Endothelial cell of umbilical vein (primary cell): ENCODE measurements around the gene NR2E3. TPM values are rescaled to one million over a fixed set of nuclear protein-coding genes. Genes with fewer than 3 reads are reported as not detected.
"Not testable (repeated sequence)": the region's sequence is repeated elsewhere in the genome, so short reads cannot be mapped to it uniquely, and the experiment has no call there.

Experiments used
- BruUV-seq: library from RNA; stranded (reverse); fragments of 400-500 nt; replicated peaks from 2 replicates; lab custom pipeline; 2021; lab: Mats Ljungman, UMichigan
- CTCF ChIA-PET: fragments of 300-600, 350-600 bp; sonication (Branson Sonifier 250); formaldehyde crosslinking; loops from one replicate; lab custom pipeline; 2021; ENCODE audit warnings: antibody characterized with exemption, inconsistent platforms; lab: Charles Lee
- POLR2A ChIA-PET: fragments of 300-600, 350-600 bp; sonication (Branson Sonifier 250); formaldehyde crosslinking; loops from one replicate; lab custom pipeline; 2021; ENCODE audit warnings: antibody characterized with exemption, inconsistent platforms; lab: Charles Lee
- DNase-seq: peaks from one replicate; pipeline ENCODE4 v3.0.0-alpha.2; 2011; ENCODE audit warnings: low read depth, low spot score
- FAIRE-seq: peaks from 2 replicates; lab custom pipeline; 2011; peaks lifted over from hg19 to GRCh38; lab: Jason Lieb, UNC
- H2AFZ ChIP-seq: 2 replicates; pipeline ENCODE4 v1.6.0; 2012; ENCODE audit warnings: low read depth, low read length, control low read depth, inconsistent platforms
- H3K27ac ChIP-seq: 2 replicates; pipeline ENCODE4 v1.5.1; 2011; ENCODE audit warnings: low read depth, mild to moderate bottlenecking, control low read depth, low read length, moderate library complexity; ENCODE audit not compliant: insufficient read depth
- H3K27me3 ChIP-seq, 2 experiments: 2 replicates each; pipeline versions ENCODE4 v1.6.0 to v1.6.1; 2011; ENCODE audit warnings: low read length in 2 of 2, mixed read lengths in 1 of 2; ENCODE audit not compliant: control insufficient read depth in 2 of 2, insufficient read depth in 2 of 2
- H3K36me3 ChIP-seq, 2 experiments: 2 replicates in 1 of 2; 3 replicates in 1 of 2; pipeline ENCODE4 v1.5.1; 2011; ENCODE audit warnings: low read length in 2 of 2, mild to moderate bottlenecking in 1 of 2, moderate library complexity in 1 of 2; ENCODE audit not compliant: control insufficient read depth in 2 of 2, insufficient read depth in 2 of 2; ENCODE audit errors: extremely low read depth in 1 of 2
- H3K4me1 ChIP-seq: 3 replicates; pipeline ENCODE4 v1.5.1; 2011; ENCODE audit warnings: mild to moderate bottlenecking, low read length; ENCODE audit not compliant: control insufficient read depth, insufficient read depth; ENCODE audit errors: extremely low read depth
- H3K4me2 ChIP-seq: 2 replicates; pipeline ENCODE4 v1.6.1; 2011; ENCODE audit warnings: low read length, control low read depth, mixed read lengths; ENCODE audit not compliant: insufficient read depth
- H3K4me3 ChIP-seq, 3 experiments: fragments of 200-600 bp in 1 of 3; sonication (generic), shearing (Covaris generic) in 1 of 3; replicated peaks in 1 of 3; 2 replicates each; pipeline ENCODE4 v1.5.1; 2011 to 2016; ENCODE audit warnings: control low read depth in 3 of 3, low read length in 3 of 3, mild to moderate bottlenecking in 2 of 3, inconsistent platforms in 1 of 3, low read depth in 1 of 3, moderate library complexity in 1 of 3; ENCODE audit not compliant: insufficient read depth in 1 of 3
- H3K79me2 ChIP-seq: 2 replicates; pipeline ENCODE4 v1.6.0; 2012; ENCODE audit warnings: low read length, inconsistent platforms; ENCODE audit not compliant: control insufficient read depth, insufficient read depth
- H3K9ac ChIP-seq: replicated peaks from 2 replicates; pipeline ENCODE3; 2011; ENCODE audit warnings: low read length, control low read depth; ENCODE audit not compliant: insufficient read depth; ENCODE audit errors: extremely low read depth
- H3K9me1 ChIP-seq: replicated peaks from 3 replicates; pipeline ENCODE4 v1.6.0; 2011; ENCODE audit warnings: mild to moderate bottlenecking, low read length; ENCODE audit not compliant: control insufficient read depth, insufficient read depth; ENCODE audit errors: extremely low read depth
- H3K9me3 ChIP-seq: replicated peaks from 2 replicates; pipeline ENCODE4 v1.5.1; 2012; ENCODE audit warnings: low read length, inconsistent platforms; ENCODE audit not compliant: control insufficient read depth, insufficient read depth
- H4K20me1 ChIP-seq: replicated peaks from 2 replicates; pipeline ENCODE3; 2011; ENCODE audit warnings: mild to moderate bottlenecking, low read length; ENCODE audit not compliant: control insufficient read depth, insufficient read depth; ENCODE audit errors: extremely low read depth
- CTCF ChIP-seq, 2 donors: IDR thresholded peaks; 1 replicate in 1 of 2; 2 replicates in 1 of 2; pipeline ENCODE4 v1.5.1; 2011; ENCODE audit warnings: low read length in 2 of 2, mild to moderate bottlenecking in 2 of 2, moderate library complexity in 2 of 2, control low read depth in 1 of 2, inconsistent platforms in 1 of 2, low read depth in 1 of 2; ENCODE audit not compliant: insufficient read depth in 1 of 2; ENCODE audit errors: extremely low read depth in 1 of 2
- EZH2 ChIP-seq: IDR thresholded peaks from 2 replicates; pipeline ENCODE4 v1.6.1; 2012; ENCODE audit warnings: borderline replicate concordance, low read depth, mild to moderate bottlenecking, moderate library complexity, low read length, inconsistent platforms; ENCODE audit not compliant: severe bottlenecking
- FOS ChIP-seq: IDR thresholded peaks from 2 replicates; pipeline ENCODE4 v1.6.1; 2011; ENCODE audit warnings: mild to moderate bottlenecking, low read length, moderate library complexity, borderline replicate concordance; ENCODE audit not compliant: insufficient read depth
- GATA2 ChIP-seq: IDR thresholded peaks from 2 replicates; pipeline ENCODE4 v1.7.0; 2011; ENCODE audit warnings: low read depth, mild to moderate bottlenecking, moderate library complexity, mixed read lengths, low read length; ENCODE audit not compliant: insufficient read length, insufficient read depth
- JUN ChIP-seq: IDR thresholded peaks from 2 replicates; pipeline ENCODE4 v1.6.1; 2011; ENCODE audit warnings: borderline replicate concordance, low read depth; ENCODE audit not compliant: insufficient read length, insufficient read depth
- MAX ChIP-seq: IDR thresholded peaks from 2 replicates; pipeline ENCODE4 v1.6.1; 2011; ENCODE audit not compliant: insufficient read depth, insufficient read length
- MYC ChIP-seq: IDR thresholded peaks from one replicate; pipeline ENCODE4 v1.6.1; 2011; ENCODE audit warnings: mild to moderate bottlenecking, low read depth, low read length
- POLR2A ChIP-seq: IDR thresholded peaks from 2 replicates; pipeline ENCODE4 v1.6.1; 2012; ENCODE audit warnings: low read depth, mild to moderate bottlenecking, control low read depth, low read length
- POLR2AphosphoS5 ChIP-seq: IDR thresholded peaks from 2 replicates; pipeline ENCODE4 v1.6.1; 2012; ENCODE audit warnings: low read depth, mild to moderate bottlenecking, control low read depth, low read length, moderate library complexity; ENCODE audit not compliant: insufficient read depth
- dilution Hi-C: fragments of 300-500 bp; cut with MboI; formaldehyde crosslinking; loops from one replicate; pipeline ENCODE4 v1.15.0; 2019; ENCODE audit warnings: low sequenced_read_pairs; ENCODE audit not compliant: extremely low pct_ligation_motif_present
- intact Hi-C: fragments of 100-400 bp; cut with micrococcal nuclease; formaldehyde crosslinking; loops from one replicate; pipeline ENCODE4 v1.10.0; 2022
- polyA plus RNA-seq, 4 experiments: library from polyadenylated mRNA; depleted of rRNA in 3 of 4; stranded (reverse) in 3 of 4; unstranded in 1 of 4; fragments of >200 nt; gene quantifications; 2 replicates each; pipeline versions ENCODE4 v1.2.1 to v1.2.3, GENCODE V29; 2011 to 2012; ENCODE audit warnings: missing spikeins in 1 of 4
- total RNA-seq: library from RNA; stranded (reverse); gene quantifications from 2 replicates; pipeline ENCODE4 v1.2.3, GENCODE V29; 2021

NR2E3 gene
- total and polyA plus RNA-seq, 2 donors (not counting 3 experiments of a cell fraction or from before 2014, with no cell fraction given), result 0.04 to 0.38 TPM

GRCh38 chr15:71853543-71853942 is 43.2 kb downstream of the NR2E3 start:
- TF ChIP-seq CTCF (IDR thresholded peaks at IDR 0.05; ENCODE audit: extremely low read depth in 1 of 2, insufficient read depth in 1 of 2, low read depth in 1 of 2, low read length in 2 of 2) (no peak), POLR2A (no peak), FOS (no peak), JUN (no peak), MYC (no peak), MAX (no peak), GATA2 (no peak), POLR2AphosphoS5 (no peak), EZH2 (no peak)
- peaks cover 0 to 1% of the 10 kb centered on the region in 2 experiments for H3K36me3 ChIP-seq
- intact Hi-C loops, result loop anchor here (5.0 kb wide), 1 partner anchor 101 kb away; no protein-coding TSS in a partner anchor
- H3K79me2 ChIP-seq, result no peaks in the 10 kb centered on the region
- no peak overlapping the region for H3K4me3 ChIP-seq
- dilution Hi-C loops, result no loop called here
- CTCF ChIA-PET, result interaction anchor here (1.3 to 2.3 kb wide), 2 partner anchors 9 to 25 kb away, joined by 3 to 9 read pairs; no protein-coding TSS in a partner anchor
- H3K4me1 ChIP-seq, result no peaks in the 10 kb centered on the region
- no peak overlapping the region for H3K27ac ChIP-seq
- POLR2A ChIA-PET, result no interaction called here
- H3K9me3 ChIP-seq, result no peaks in the 10 kb centered on the region
- no peaks in the 10 kb centered on the region for H3K27me3 ChIP-seq
- no peaks in the 10 kb centered on the region for H3K9me1 ChIP-seq
- no peaks in the 10 kb centered on the region for H4K20me1 ChIP-seq
- BruUV-seq, result no TSS peak
- FAIRE-seq (no peak), DNase-seq (no peak)
- H2AFZ ChIP-seq, result no peak overlapping the region
- no peak overlapping the region for H3K4me2 ChIP-seq
- H3K9ac ChIP-seq, result no peak overlapping the region

- H3K4me3 ChIP-seq, CTCF ChIA-PET, H3K36me3 ChIP-seq, dilution Hi-C loops, H2AFZ ChIP-seq, intact Hi-C loops, H3K4me1 ChIP-seq, POLR2A ChIA-PET, DNase-seq, H3K9ac ChIP-seq, FAIRE-seq, H3K27me3 ChIP-seq, H3K9me1 ChIP-seq, H3K9me3 ChIP-seq, H4K20me1 ChIP-seq, H3K4me2 ChIP-seq, BruUV-seq, H3K79me2 ChIP-seq, H3K27ac ChIP-seq: not testable (repeated sequence)
Observed at GRCh38 chr15:71858232-71858631, 47.9 kb downstream of the NR2E3 start.
